Superior temporal gyrus (tissue), 1 donor: ENCODE results near the gene TBX4.
"Not testable (repeated sequence)": the region's sequence is repeated elsewhere in the genome, so short reads cannot be mapped to it uniquely, and the experiment has no call there.

Experiments
- DNase-seq: peaks from one replicate; pipeline ENCODE4 v3.0.0-alpha.2; 2016; ENCODE audit errors: extremely low spot score

TBX4 gene

DNA sequence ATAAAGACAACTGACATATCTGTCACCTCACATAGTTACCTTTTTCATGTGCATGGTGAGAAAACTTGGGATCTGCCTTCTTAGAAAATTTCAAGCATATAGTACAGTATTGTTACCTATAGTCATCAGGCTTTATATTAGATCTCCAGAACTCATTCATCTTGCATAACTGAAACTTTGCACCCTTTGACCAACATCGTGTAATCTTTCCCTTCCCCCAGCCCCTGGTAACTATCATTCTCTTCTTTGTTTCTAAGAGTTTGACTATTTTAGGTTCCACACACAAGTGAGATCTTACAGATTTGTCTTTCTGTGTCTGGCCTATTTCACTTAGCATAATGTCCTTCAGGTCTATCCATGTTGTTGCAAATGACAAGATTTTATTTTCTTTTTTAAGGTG is 22.9 kb upstream of the TBX4 start:
- DNase-seq = no peak

GRCh38 chr17:61429831-61430230 is 22.4 kb upstream of the TBX4 start:
- DNase-seq = not testable (repeated sequence)

GRCh38 chr17:61431594-61432311 is 20.5 kb upstream of the TBX4 start:
- DNase-seq = no peak

- no peak for DNase-seq
Measured at GRCh38 chr17:61436273-61436672, 15.9 kb upstream of the TBX4 start.

DNA sequence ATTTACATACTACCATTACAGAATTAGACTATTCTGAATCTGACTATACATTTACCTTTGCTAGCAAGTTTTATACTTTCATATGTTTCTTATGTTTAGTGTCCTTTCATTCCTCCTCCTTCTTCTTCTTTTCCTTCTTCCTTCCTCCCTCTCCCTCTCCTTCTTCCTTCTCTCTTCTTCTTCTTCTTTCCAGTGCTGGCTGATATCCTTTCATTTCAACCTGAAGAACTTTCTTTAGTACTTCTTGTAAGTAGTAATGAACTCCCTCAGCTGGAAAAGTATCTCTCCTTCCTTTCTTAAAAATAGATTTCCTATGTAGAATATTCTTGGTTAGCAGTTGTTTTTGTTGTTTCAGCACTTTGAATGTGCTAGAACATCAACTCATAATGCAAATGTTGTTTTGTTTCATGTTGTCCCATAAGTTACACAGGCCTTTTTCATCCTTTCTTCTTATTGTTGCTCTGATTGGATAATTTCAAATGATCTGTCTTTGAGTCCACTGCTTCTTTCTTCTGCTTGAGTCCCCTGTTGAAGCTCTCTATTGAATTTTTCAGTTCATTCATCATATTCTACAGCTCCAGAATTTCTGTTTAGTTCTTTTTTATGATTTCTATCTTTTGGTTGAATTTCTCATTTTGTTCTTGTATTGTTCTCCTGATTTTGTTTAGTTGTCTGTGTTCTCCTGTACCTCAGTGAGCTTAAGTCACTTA is 15.1 kb upstream of the TBX4 start:
- DNase-seq = no peak

DNA sequence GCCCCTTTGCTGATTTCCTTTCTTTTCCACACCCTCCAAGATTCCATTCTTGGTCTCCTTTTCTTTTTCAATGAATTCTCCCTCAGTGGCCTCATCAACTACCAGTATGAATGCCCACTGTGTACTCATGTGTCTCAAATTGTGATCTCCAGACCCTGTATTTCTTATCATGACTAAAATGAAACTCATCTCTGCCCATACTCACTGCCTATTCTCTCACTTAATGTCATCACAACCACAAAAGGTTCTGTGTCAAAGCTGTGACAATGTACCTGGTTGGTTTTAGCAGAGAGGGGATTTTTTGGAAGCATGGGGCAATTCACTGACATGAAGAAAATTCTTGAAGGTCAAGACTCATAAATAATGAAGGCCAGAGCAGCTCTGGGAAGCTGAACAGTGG is 11.5 kb upstream of the TBX4 start:
- DNase-seq = no peak

GRCh38 chr17:61441507-61441906 is 10.7 kb upstream of the TBX4 start:
- not testable (repeated sequence) for DNase-seq

GRCh38 chr17:61442136-61442775 is 10.0 kb upstream of the TBX4 start:
- no peak for DNase-seq

GRCh38 chr17:61442878-61443474 is 9.2 kb upstream of the TBX4 start:
- no peak for DNase-seq

DNA sequence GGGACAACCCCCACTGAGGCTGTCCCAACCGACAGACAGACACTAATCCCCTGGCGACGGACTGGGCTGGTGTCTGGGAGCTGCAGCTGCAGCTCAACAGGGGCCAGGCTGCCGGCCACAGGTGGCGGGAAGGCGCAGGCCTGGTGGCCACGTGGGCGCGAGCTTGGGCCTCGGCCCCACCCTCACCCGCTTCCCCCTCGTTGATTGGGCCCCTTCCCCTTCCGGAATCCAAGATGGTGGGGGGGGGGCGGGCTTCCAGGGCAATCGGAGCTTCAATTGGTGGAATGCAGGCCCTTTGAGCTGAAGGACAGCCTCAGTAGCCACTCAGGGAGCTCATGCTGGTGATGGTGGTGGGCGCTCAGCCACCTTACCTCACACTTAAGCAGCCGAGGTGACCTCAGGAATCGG is 8.7 kb upstream of the TBX4 start:
- DNase-seq = no peak

DNA sequence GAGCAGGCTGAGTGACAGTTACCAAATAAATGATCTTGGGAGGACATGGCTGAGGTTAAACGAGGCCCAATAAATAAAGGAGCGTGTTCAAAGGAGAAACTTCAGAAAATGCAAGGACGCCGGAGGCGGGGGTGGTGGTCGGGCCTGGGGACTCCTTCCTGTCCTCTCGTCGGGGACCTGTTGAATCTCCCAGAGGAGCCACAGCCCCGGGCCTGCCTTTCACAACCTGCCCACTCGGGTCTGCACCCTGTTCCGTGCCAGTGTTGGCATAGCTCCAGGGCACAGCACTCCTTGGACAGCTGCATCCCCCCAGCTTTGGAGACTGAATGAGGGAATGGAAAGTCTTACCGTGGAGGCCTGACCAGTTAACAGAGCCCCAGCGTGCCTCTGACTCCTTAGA is 8.1 kb upstream of the TBX4 start:
- no peak for DNase-seq

- no peak for DNase-seq
Measured at GRCh38 chr17:61444831-61445230, 7.4 kb upstream of the TBX4 start.

DNA sequence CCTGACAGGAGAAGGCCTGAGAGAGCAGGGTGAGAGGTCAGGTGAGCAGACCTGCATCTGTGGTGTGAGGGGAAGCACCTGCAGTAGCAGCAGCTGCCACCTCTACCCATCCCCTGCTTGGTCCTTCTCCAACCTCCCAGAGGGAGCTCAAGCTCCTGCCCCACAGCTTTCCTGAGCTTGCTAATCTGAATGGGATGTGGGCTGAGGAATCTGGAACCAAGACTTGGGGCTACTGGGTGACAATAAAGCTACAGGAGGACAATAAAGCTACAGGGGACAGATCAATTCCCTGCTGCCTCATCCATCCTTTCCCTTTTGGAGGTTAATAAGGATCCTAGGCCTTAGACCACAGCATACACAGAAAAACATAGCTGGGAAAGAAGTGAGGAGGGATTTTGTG is 4.9 kb upstream of the TBX4 start:
- no peak for DNase-seq

DNA sequence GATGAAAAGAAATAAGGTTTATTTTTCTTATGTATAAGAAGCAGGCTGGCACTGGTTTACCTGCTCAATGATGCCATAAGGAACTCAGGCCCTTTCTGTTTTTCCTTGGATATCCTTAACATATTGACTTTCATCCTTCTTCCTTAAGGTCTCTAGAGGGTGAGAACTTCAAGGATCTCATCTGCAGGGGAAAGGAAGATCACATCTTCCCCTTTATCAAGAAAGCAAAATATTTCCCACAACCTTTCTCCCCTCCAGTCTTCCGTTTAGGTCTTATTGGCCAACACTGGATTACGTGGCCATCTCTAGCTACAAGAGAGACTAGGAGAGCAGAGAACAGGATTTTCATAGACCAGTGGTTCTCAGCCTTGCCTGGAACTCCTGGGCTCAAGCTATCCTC is 4.2 kb upstream of the TBX4 start:
- DNase-seq = no peak

GRCh38 chr17:61449140-61449539 is 3.1 kb upstream of the TBX4 start:
- not testable (repeated sequence) for DNase-seq

DNA sequence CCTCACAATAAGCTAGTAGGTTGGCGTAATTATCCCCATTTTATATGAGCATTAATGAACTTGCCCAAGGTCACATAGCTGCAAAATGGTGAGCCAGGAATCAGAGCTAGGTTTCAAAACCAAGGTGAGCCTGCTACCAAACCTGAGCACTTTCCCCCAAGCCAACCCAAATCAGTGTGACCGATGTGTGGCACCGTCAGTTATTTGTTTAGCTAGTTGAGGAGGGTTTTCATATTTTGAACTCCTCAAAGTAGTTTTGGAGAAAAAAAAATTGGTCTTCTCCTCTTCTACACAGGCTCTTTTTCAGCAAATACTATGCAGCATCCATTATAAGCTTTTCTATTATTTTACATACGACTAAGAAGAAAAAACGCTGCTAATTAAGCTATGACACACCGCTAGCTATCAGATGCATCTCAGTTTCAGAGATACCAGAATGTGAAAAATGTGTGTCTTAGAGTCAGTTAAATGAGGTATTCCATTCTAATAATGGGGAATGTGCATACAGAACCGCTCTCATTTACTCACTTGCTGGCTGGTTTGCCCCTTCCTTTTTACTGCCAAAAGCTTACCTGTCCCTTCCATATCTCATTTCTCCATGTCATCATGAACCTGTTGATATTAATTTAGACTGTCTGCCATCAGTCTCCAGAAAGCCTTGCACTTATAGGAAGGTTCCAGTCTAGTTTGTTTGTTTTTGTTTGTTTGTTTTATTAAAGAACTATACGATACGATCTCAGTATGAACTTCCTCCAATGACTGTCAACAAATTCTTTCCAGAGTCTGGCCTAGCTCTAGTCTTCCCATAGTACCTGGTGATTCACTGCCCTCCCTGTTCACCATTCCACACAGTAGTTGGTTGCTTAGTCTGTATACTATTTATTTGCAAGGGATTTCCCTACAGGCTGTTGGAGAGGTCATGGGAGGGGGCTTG is 2.2 kb upstream of the TBX4 start:
- no peak for DNase-seq

GRCh38 chr17:61450641-61451537 is 1.3 kb upstream of the TBX4 start:
- no peak for DNase-seq

GRCh38 chr17:61451538-61452300 is 503 bp upstream of the TBX4 start:
- no peak for DNase-seq

GRCh38 chr17:61453566-61454380 is 1.6 kb downstream of the TBX4 start:
- DNase-seq = no peak
